ENCODE measurements around the gene CPEB3. TPM values are rescaled to one million over a fixed set of nuclear protein-coding genes. Genes with fewer than 3 reads are reported as not detected.
"Not testable (repeated sequence)": the region's sequence is repeated elsewhere in the genome, so short reads cannot be mapped to it uniquely, and the experiment has no call there.

CPEB3 gene
- polyA plus RNA-seq, 1 donor = 4.6 TPM

- H3K4me3 ChIP-seq (ENCODE audit: low read length) = no peak overlapping the region
- no peaks in the 10 kb centered on the region for H3K36me3 ChIP-seq (ENCODE audit: control insufficient read depth, insufficient read depth, low read length)
- WGBS (ENCODE audit: insufficient coverage, low lambda C conversion rate) = no CpG with 5 or more reads among the region's 5 CpGs
- no peaks in the 10 kb centered on the region for H3K4me1 ChIP-seq (ENCODE audit: control insufficient read depth, insufficient read depth, low read length)
- peaks cover 6% of the 10 kb centered on the region for H3K9me3 ChIP-seq (ENCODE audit: control insufficient read depth, low read depth, low read length)
- no peak for DNase-seq
- H3K27ac ChIP-seq (ENCODE audit: low read length) = no peak overlapping the region
- H3K27me3 ChIP-seq (ENCODE audit: control insufficient read depth, insufficient read depth, low read length) = peaks cover 6% of the 10 kb centered on the region
Observed at GRCh38 chr10:92042541-92042940, 248.3 kb downstream of the CPEB3 start.

GRCh38 chr10:92038949-92039348 is 251.9 kb downstream of the CPEB3 start:
- no CpG with 5 or more reads among the region's 1 CpG for WGBS (ENCODE audit: insufficient coverage, low lambda C conversion rate)
- H3K27me3 ChIP-seq (ENCODE audit: control insufficient read depth, insufficient read depth, low read length) = no peaks in the 10 kb centered on the region

GRCh38 chr10:92033070-92033469 is 257.8 kb downstream of the CPEB3 start:
- H3K36me3 ChIP-seq (ENCODE audit: control insufficient read depth, insufficient read depth, low read length) = peaks cover 16% of the 10 kb centered on the region

More at GRCh38 chr10:92038949-92039348, 251.9 kb downstream of the CPEB3 start:
- no peaks in the 10 kb centered on the region for H3K36me3 ChIP-seq (ENCODE audit: control insufficient read depth, insufficient read depth, low read length)
- no peak overlapping the region for H3K4me3 ChIP-seq (ENCODE audit: low read length)
- H3K4me1 ChIP-seq (ENCODE audit: control insufficient read depth, insufficient read depth, low read length) = no peaks in the 10 kb centered on the region
- no peak overlapping the region for H3K27ac ChIP-seq (ENCODE audit: low read length)
- no peaks in the 10 kb centered on the region for H3K9me3 ChIP-seq (ENCODE audit: control insufficient read depth, low read depth, low read length)
- no peak for DNase-seq

GRCh38 chr10:92031580-92031979 is 259.3 kb downstream of the CPEB3 start:
- no peak overlapping the region for H3K4me3 ChIP-seq (ENCODE audit: low read length)
- peaks cover 28% of the 10 kb centered on the region for H3K36me3 ChIP-seq (ENCODE audit: control insufficient read depth, insufficient read depth, low read length)
- no CpG with 5 or more reads among the region's 3 CpGs for WGBS (ENCODE audit: insufficient coverage, low lambda C conversion rate)
- H3K27me3 ChIP-seq (ENCODE audit: control insufficient read depth, insufficient read depth, low read length) = no peaks in the 10 kb centered on the region
- H3K9me3 ChIP-seq (ENCODE audit: control insufficient read depth, low read depth, low read length) = no peaks in the 10 kb centered on the region
- no peaks in the 10 kb centered on the region for H3K4me1 ChIP-seq (ENCODE audit: control insufficient read depth, insufficient read depth, low read length)
- DNase-seq = no peak
- no peak overlapping the region for H3K27ac ChIP-seq (ENCODE audit: low read length)

More at GRCh38 chr10:92033070-92033469, 257.8 kb downstream of the CPEB3 start:
- H3K4me3 ChIP-seq (ENCODE audit: low read length); H3K27ac ChIP-seq (ENCODE audit: low read length); H3K27me3 ChIP-seq (ENCODE audit: control insufficient read depth, insufficient read depth, low read length); H3K9me3 ChIP-seq (ENCODE audit: control insufficient read depth, low read depth, low read length); H3K4me1 ChIP-seq (ENCODE audit: control insufficient read depth, insufficient read depth, low read length): not testable (repeated sequence)
- 0% methylated on average over 1 of the region's 3 CpGs for WGBS (ENCODE audit: insufficient coverage, low lambda C conversion rate)
- peak; percentile 19 to 44 for DNase-seq

GRCh38 chr10:92027141-92027540 is 263.7 kb downstream of the CPEB3 start:
- Histone ChIP-seq H3K9me3 (ENCODE audit: control insufficient read depth, low read depth, low read length) (no peaks in the 10 kb centered on the region), H3K27me3 (ENCODE audit: control insufficient read depth, insufficient read depth, low read length) (no peaks in the 10 kb centered on the region), H3K27ac (ENCODE audit: low read length) (no peak overlapping the region), H3K4me1 (ENCODE audit: control insufficient read depth, insufficient read depth, low read length) (no peaks in the 10 kb centered on the region), H3K36me3 (ENCODE audit: control insufficient read depth, insufficient read depth, low read length) (peaks cover 66% of the 10 kb centered on the region), H3K4me3 (ENCODE audit: low read length) (no peak overlapping the region)
- DNase-seq = peak in 1 of 2 donors; percentile 13
- no CpG with 5 or more reads among the region's 4 CpGs for WGBS (ENCODE audit: insufficient coverage, low lambda C conversion rate)

- H3K9me3 ChIP-seq (ENCODE audit: control insufficient read depth, low read depth, low read length); H3K4me3 ChIP-seq (ENCODE audit: low read length); H3K4me1 ChIP-seq (ENCODE audit: control insufficient read depth, insufficient read depth, low read length); H3K27me3 ChIP-seq (ENCODE audit: control insufficient read depth, insufficient read depth, low read length); H3K27ac ChIP-seq (ENCODE audit: low read length); DNase-seq: not testable (repeated sequence)
- no CpG with 5 or more reads among the region's 3 CpGs for WGBS (ENCODE audit: insufficient coverage, low lambda C conversion rate)
- peaks cover 66% of the 10 kb centered on the region for H3K36me3 ChIP-seq (ENCODE audit: control insufficient read depth, insufficient read depth, low read length)
Observed at GRCh38 chr10:92025340-92025739, 265.5 kb downstream of the CPEB3 start.

- H3K36me3 ChIP-seq (ENCODE audit: control insufficient read depth, insufficient read depth, low read length) = peaks cover 62% of the 10 kb centered on the region
- no peak overlapping the region for H3K4me3 ChIP-seq (ENCODE audit: low read length)
- no CpG with 5 or more reads among the region's 4 CpGs for WGBS (ENCODE audit: insufficient coverage, low lambda C conversion rate)
Observed at GRCh38 chr10:92024700-92025099, 266.2 kb downstream of the CPEB3 start.

GRCh38 chr10:92014620-92015019 is 276.3 kb downstream of the CPEB3 start:
- no CpG with 5 or more reads among the region's 1 CpG for WGBS (ENCODE audit: insufficient coverage, low lambda C conversion rate)
- Histone ChIP-seq H3K27ac (ENCODE audit: low read length) (no peak overlapping the region), H3K27me3 (ENCODE audit: control insufficient read depth, insufficient read depth, low read length) (no peaks in the 10 kb centered on the region), H3K9me3 (ENCODE audit: control insufficient read depth, low read depth, low read length) (no peaks in the 10 kb centered on the region), H3K4me1 (ENCODE audit: control insufficient read depth, insufficient read depth, low read length) (no peaks in the 10 kb centered on the region), H3K4me3 (ENCODE audit: low read length) (no peak overlapping the region), H3K36me3 (ENCODE audit: control insufficient read depth, insufficient read depth, low read length) (peaks cover 52% of the 10 kb centered on the region)
- no peak for DNase-seq

More at GRCh38 chr10:92024700-92025099, 266.2 kb downstream of the CPEB3 start:
- no peak for DNase-seq
- Histone ChIP-seq H3K4me1 (ENCODE audit: control insufficient read depth, insufficient read depth, low read length) (no peaks in the 10 kb centered on the region), H3K27me3 (ENCODE audit: control insufficient read depth, insufficient read depth, low read length) (no peaks in the 10 kb centered on the region), H3K9me3 (ENCODE audit: control insufficient read depth, low read depth, low read length) (no peaks in the 10 kb centered on the region), H3K27ac (ENCODE audit: low read length) (no peak overlapping the region)

GRCh38 chr10:92011560-92012214 is 279.2 kb downstream of the CPEB3 start:
- Histone ChIP-seq H3K27me3 (ENCODE audit: control insufficient read depth, insufficient read depth, low read length) (no peaks in the 10 kb centered on the region), H3K4me1 (ENCODE audit: control insufficient read depth, insufficient read depth, low read length) (no peaks in the 10 kb centered on the region), H3K9me3 (ENCODE audit: control insufficient read depth, low read depth, low read length) (no peaks in the 10 kb centered on the region), H3K27ac (ENCODE audit: low read length) (no peak overlapping the region), H3K4me3 (ENCODE audit: low read length) (no peak overlapping the region), H3K36me3 (ENCODE audit: control insufficient read depth, insufficient read depth, low read length) (peaks cover 48% of the 10 kb centered on the region)
- 92% methylated on average over 2 of the region's 2 CpGs for WGBS (ENCODE audit: insufficient coverage, low lambda C conversion rate)
- no peak for DNase-seq

GRCh38 chr10:92010047-92010735 is 280.7 kb downstream of the CPEB3 start:
- Histone ChIP-seq H3K27me3 (ENCODE audit: control insufficient read depth, insufficient read depth, low read length) (no peaks in the 10 kb centered on the region), H3K9me3 (ENCODE audit: control insufficient read depth, low read depth, low read length) (no peaks in the 10 kb centered on the region), H3K4me1 (ENCODE audit: control insufficient read depth, insufficient read depth, low read length) (no peaks in the 10 kb centered on the region), H3K4me3 (ENCODE audit: low read length) (no peak overlapping the region), H3K27ac (ENCODE audit: low read length) (no peak overlapping the region), H3K36me3 (ENCODE audit: control insufficient read depth, insufficient read depth, low read length) (peaks cover 44% of the 10 kb centered on the region)
- DNase-seq = no peak

GRCh38 chr10:92009445-92009844 is 281.4 kb downstream of the CPEB3 start:
- peaks cover 44% of the 10 kb centered on the region for H3K36me3 ChIP-seq (ENCODE audit: control insufficient read depth, insufficient read depth, low read length)
- H3K9me3 ChIP-seq (ENCODE audit: control insufficient read depth, low read depth, low read length) = no peaks in the 10 kb centered on the region
- no peak overlapping the region for H3K4me3 ChIP-seq (ENCODE audit: low read length)
- no CpG with 5 or more reads among the region's 1 CpG for WGBS (ENCODE audit: insufficient coverage, low lambda C conversion rate)
- no peak overlapping the region for H3K27ac ChIP-seq (ENCODE audit: low read length)
- DNase-seq = no peak
- H3K27me3 ChIP-seq (ENCODE audit: control insufficient read depth, insufficient read depth, low read length) = no peaks in the 10 kb centered on the region
- H3K4me1 ChIP-seq (ENCODE audit: control insufficient read depth, insufficient read depth, low read length) = no peaks in the 10 kb centered on the region
